ENCODE results near the gene TSHR. TPM values are rescaled to one million over a fixed set of nuclear protein-coding genes. Genes with fewer than 3 reads are reported as not detected.

Gene TSHR
- total and polyA plus RNA-seq, 2 of the 13 experiments (the other 11 are each of a cell fraction or from before 2014, with no cell fraction given) = not detected

GRCh38 chr14:81067156-81067555, 111.7 kb downstream of the TSHR start:
- Histone ChIP-seq H3K4me2 (ENCODE audit: low read depth, low read length) (no peak overlapping the region), H3K9me3 (ENCODE audit: low read length) (no peaks in the 10 kb centered on the region; the same call in 1 of the 2 replicates), H3K27me3 (ENCODE audit: control insufficient read depth in 1 of 2, insufficient read depth in 2 of 2, low read length in 2 of 2) (no peaks in the 10 kb centered on the region), H3K79me2 (ENCODE audit: insufficient read depth, low read length) (no peaks in the 10 kb centered on the region), H2AFZ (ENCODE audit: low read length) (no peak overlapping the region), H3K4me3 (replicated peaks in 1 of 3; ENCODE audit: insufficient read depth in 1 of 3, low read depth in 2 of 3, low read length in 3 of 3) (no peak overlapping the region), H3K27ac (ENCODE audit: extremely low read length, insufficient read depth, low read length) (no peak overlapping the region), H3K36me3 (replicated peaks in 1 of 2; ENCODE audit: control insufficient read depth in 1 of 2, insufficient read depth in 2 of 2, low read length in 2 of 2) (no peaks in the 10 kb centered on the region), H3K4me1 (ENCODE audit: insufficient read depth, low read length) (no peaks in the 10 kb centered on the region), H3K9ac (ENCODE audit: insufficient read depth, low read depth, low read length) (no peak overlapping the region), H4K20me1 (ENCODE audit: insufficient read depth, low read length) (no peaks in the 10 kb centered on the region)
- BruUV-seq (replicated peaks) = no TSS peak
- in situ Hi-C loops (cut with HindIII; ENCODE audit: extremely low pct_ligation_motif_present, low pct_unique_long_range_greater_than_20kb) (no loop called here), intact Hi-C loops (cut with micrococcal nuclease; ENCODE audit: unreplicated experiment) (no loop called here)
- TF ChIP-seq ZNF607 (CRISPR knock-in tag; IDR thresholded peaks at IDR 0.05; ENCODE audit: borderline replicate concordance) (no peak), ZFP91 (CRISPR knock-in tag; IDR thresholded peaks at IDR 0.05; ENCODE audit: borderline replicate concordance) (no peak), ZNF646 (CRISPR knock-in tag; IDR thresholded peaks at IDR 0.05) (no peak), SIX1 (CRISPR knock-in tag; IDR thresholded peaks at IDR 0.05; ENCODE audit: borderline replicate concordance) (no peak), KMT2B (CRISPR knock-in tag; IDR thresholded peaks at IDR 0.05) (no peak), SNAPC2 (CRISPR knock-in tag; IDR thresholded peaks at IDR 0.05) (no peak)
- DNase-seq (ENCODE audit: low spot score) (no peak), FAIRE-seq (no peak), ATAC-seq (no peak)
- CTCF ChIA-PET (ENCODE audit: low intra/inter-chr PET ratio, low total read pairs) = no interaction called here
- POLR2A ChIA-PET = no interaction called here
- 17% methylated on average over 2 of the region's 2 CpGs for WGBS (ENCODE audit: low lambda C conversion rate)

Data from HepG2 (cell line).